Measurements from ENCODE around the gene DUSP10.

- TF ChIP-seq EP300 (IDR thresholded peaks at IDR 0.05) (no peak), CTCF (IDR thresholded peaks at IDR 0.05) (no peak), POLR2AphosphoS5 (IDR thresholded peaks at IDR 0.05) (no peak), POLR2A (IDR thresholded peaks at IDR 0.05) (no peak)
These were observed 40.9 kb downstream of the DUSP10 start for GRCh38 chr1:221700948-221701347.
